Lower leg skin (tissue), 4 donors: ENCODE results near the gene LRRC51. TPM values are rescaled to one million over a fixed set of nuclear protein-coding genes. Genes with fewer than 3 reads are reported as not detected.

Experiments
- DNase-seq, 2 donors: peaks; one replicate each; pipeline ENCODE4 v3.0.0-alpha.2; 2019; ENCODE audit warnings: low spot score in 2 of 2
- H3K4me3 ChIP-seq: fragments of 200-600 bp; sonication (generic); 2 replicates; pipeline ENCODE4 v1.5.1; 2017; ENCODE audit warnings: mild to moderate bottlenecking, low read depth; ENCODE audit not compliant: poor library complexity, severe bottlenecking
- CTCF ChIP-seq, 3 donors: fragments of 450-650 bp; IDR thresholded peaks; one replicate each; pipeline ENCODE4 v1.5.1; 2016; ENCODE audit warnings: antibody characterized with exemption in 3 of 3, mild to moderate bottlenecking in 3 of 3, moderate library complexity in 2 of 3
- POLR2A ChIP-seq, 2 donors: fragments of 450-650 bp; IDR thresholded peaks; one replicate each; pipeline ENCODE4 v1.6.1; 2016 to 2017; ENCODE audit warnings: antibody characterized with exemption in 2 of 2, mild to moderate bottlenecking in 1 of 2, moderate library complexity in 1 of 2
- WGBS, 2 donors: methylation state at CpG; one replicate each; pipeline ENCODE4 v1.1.5; 2018; 5-methylcytosine and 5-hydroxymethylcytosine counted together
- intact Hi-C: fragments of 100-400 bp; cut with DNase I; formaldehyde crosslinking; loops from one replicate; pipeline ENCODE4 v1.15.0; 2023; ENCODE audit warnings: low total_unique reads
- total RNA-seq, 4 donors: library from RNA; depleted of rRNA; stranded (reverse); fragments of >200 nt; gene quantifications; one replicate each; pipeline ENCODE4 v1.1.0, GENCODE V29; 2016

LRRC51 gene
- total RNA-seq = 10 to 100 TPM in 1 of 4 donors, 1 to 10 TPM in 3; 1.9 to 16.9 (median 4.9) TPM

GRCh38 chr11:72080326-72081183 lies at the start of gene LRRC51, which contains the start of gene NUMA1:
LRRC51 (plus strand) TSS chr11:72080850; CDS start chr11:72089084, 8,234 bp downstream.
NUMA1 (minus strand) TSS chr11:72080542; CDS start chr11:72035943, 44,599 bp downstream.
- WGBS, 2 donors = 1 to 2% methylated on average over 37 to 59 of the region's 60 CpGs
- H3K4me3 ChIP-seq = peak within 1 kb of the TSS; percentile 54
- peak in 1 of 2 donors; percentile 19 for TF ChIP-seq POLR2A (IDR thresholded peaks at IDR 0.05)
- TF ChIP-seq CTCF (IDR thresholded peaks at IDR 0.05) = no peak
- intact Hi-C loops = loop anchor here (5.0 kb wide), 1 partner anchor 38 kb away; no protein-coding TSS in a partner anchor
- peak; percentile 100 for DNase-seq

GRCh38 chr11:72036687-72037086 lies 44.0 kb upstream of the LRRC51 start:
- WGBS, 2 donors = 52 to 66% methylated on average over 3 of the region's 3 CpGs
- H3K4me3 ChIP-seq = no peak overlapping the region
- DNase-seq = no peak
- TF ChIP-seq POLR2A (IDR thresholded peaks at IDR 0.05) (no peak), CTCF (IDR thresholded peaks at IDR 0.05) (no peak)
- intact Hi-C loops = no loop called here

- TF ChIP-seq CTCF (IDR thresholded peaks at IDR 0.05) = no peak
- TF ChIP-seq POLR2A (IDR thresholded peaks at IDR 0.05) = no peak
- WGBS, 2 donors = 14 to 32% methylated on average over 4 of the region's 4 CpGs
- intact Hi-C loops = no loop called here
- no peak overlapping the region for H3K4me3 ChIP-seq
- no peak for DNase-seq
Measured at GRCh38 chr11:72037554-72038311, 42.9 kb upstream of the LRRC51 start.

GRCh38 chr11:72038491-72038890 lies 42.2 kb upstream of the LRRC51 start:
- no peak for TF ChIP-seq CTCF (IDR thresholded peaks at IDR 0.05)
- peak; percentile 78 to 93 for DNase-seq
- intact Hi-C loops = no loop called here
- H3K4me3 ChIP-seq = no peak overlapping the region
- WGBS, 2 donors = 5 to 19% methylated on average over 2 of the region's 2 CpGs

- TF ChIP-seq POLR2A (IDR thresholded peaks at IDR 0.05) (no peak), CTCF (IDR thresholded peaks at IDR 0.05) (no peak)
- DNase-seq = no peak
- intact Hi-C loops = no loop called here
- H3K4me3 ChIP-seq = peak overlapping the region; percentile 53
- 7 to 22% methylated on average over 5 of the region's 5 CpGs for WGBS, 2 donors
Measured at GRCh38 chr11:72039031-72039855, 41.4 kb upstream of the LRRC51 start.
